T-helper 1 cell treated with Interleukin-12 subunit alpha and Interleukin-12 subunit beta and Interleukin-4 antibody, amounts not matched to agents 30 ng/mL and 1 ng/mL, for 36 hours (primary cell): ENCODE data around the gene ME3. TPM values are rescaled to one million over a fixed set of nuclear protein-coding genes. Genes with fewer than 3 reads are reported as not detected.
"Not testable (repeated sequence)": the region's sequence is repeated elsewhere in the genome, so short reads cannot be mapped to it uniquely, and the experiment has no call there.

Experiments used
- intact Hi-C: fragments of 100-400 bp; cut with micrococcal nuclease; formaldehyde crosslinking; loops from one replicate; pipeline ENCODE4 v1.15.1; 2024
- total RNA-seq: library from RNA; stranded (reverse); gene quantifications from 2 replicates; pipeline ENCODE4 v1.2.3, GENCODE V29; 2022

The ME3 gene
- total RNA-seq, 1 donor from 2014 or later: 4.9 TPM

- intact Hi-C loops: no loop called here
These were observed 46.9 kb downstream of the ME3 start for GRCh38 chr11:86625544-86625943.

DNA sequence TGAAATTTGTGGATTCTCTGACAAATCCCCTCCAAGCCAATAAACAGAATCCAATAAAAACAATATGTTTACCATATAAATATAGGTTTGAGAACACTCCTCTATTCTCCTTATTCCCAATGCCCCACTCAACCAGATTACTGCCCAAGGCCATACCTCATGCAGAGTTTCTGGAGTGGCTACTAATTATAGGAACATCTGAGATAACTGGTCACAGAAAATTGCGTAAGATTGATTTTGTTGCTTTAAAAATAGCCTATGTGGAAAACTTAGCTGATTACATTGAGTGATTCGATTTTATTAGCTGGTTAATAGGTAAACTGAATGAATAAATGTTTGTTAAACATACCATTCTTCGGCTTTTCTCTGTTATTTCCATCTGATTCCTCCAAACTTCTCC, 48.0 kb downstream of the ME3 start:
- intact Hi-C loops: no loop called here

DNA sequence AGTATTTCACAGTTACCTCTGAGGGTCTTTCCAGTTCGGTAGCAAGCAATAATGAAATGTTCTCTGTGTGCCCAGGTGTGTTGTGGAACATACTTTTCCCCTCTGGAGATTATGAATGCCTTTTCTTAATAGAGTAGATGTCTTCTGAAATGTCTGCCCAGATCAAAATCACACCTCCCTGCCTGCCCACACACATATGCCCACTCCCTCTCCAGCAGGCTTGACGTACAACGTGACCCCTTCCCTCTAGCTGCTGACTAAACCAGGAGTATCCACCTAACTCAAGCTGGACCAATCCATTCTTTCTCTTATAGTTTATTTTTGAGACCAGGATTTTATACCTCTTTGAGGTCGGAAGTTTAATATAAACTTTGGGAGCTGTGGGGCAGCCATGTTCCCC, 48.7 kb downstream of the ME3 start:
- intact Hi-C loops: no loop called here

DNA sequence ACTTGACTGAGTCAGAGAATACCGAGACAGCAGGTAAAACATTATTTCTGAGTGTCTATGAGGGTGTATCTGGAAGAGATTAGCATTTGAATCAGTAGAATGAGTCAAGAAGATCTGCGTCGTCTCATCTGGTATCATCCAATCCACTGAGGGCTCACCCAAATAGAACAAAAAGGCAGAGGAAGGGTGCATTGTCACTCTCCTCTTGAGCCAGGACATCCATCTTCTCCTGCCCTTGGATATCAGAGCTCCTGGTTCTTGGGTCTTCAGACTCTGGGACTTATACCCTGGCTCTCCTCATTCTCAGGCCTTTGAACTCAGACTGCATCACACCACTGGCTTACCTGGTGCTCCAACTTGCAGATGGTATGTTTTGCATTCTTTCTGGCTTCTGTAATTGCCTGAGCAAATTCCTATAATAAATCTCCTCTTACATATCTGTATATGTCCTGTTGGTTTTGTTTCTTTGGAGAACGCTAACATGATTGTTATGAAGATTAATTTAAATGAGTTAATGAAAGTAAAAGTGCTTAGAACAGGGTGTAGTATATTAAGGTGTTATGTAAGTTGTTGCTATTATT, 49.3 kb downstream of the ME3 start:
- intact Hi-C loops: no loop called here

- intact Hi-C loops: no loop called here
These were observed 50.6 kb downstream of the ME3 start for GRCh38 chr11:86621854-86622253.

DNA sequence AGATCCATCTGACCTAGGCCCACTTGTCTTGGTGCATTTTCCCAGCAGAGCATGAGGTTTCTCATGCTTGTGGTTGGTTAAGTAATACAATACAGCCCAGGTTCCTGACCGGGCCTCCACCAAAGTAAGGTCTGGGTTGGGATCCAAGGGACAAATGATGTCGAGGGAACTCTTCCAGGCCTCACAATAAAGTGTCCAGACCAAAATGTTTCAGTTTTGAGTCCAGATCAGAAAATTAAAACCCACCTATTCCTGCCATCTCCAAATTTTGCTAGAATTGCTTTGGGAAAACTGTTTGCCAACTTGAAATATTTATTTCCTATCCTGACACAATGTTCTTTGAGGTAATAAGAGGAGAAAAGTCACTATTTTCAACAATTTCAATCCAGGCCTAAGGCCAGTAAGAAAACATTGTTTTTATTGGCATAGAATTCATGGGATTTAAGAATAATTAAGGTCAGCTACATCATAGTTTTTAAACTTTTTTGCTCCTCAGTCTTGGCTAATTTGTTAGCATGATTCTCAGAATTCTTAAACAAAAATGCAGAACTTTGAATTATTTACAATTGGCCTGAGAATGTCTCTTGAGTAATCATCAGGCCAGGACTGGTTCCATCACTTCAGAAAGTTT, 51.4 kb downstream of the ME3 start:
- intact Hi-C loops: no loop called here

DNA sequence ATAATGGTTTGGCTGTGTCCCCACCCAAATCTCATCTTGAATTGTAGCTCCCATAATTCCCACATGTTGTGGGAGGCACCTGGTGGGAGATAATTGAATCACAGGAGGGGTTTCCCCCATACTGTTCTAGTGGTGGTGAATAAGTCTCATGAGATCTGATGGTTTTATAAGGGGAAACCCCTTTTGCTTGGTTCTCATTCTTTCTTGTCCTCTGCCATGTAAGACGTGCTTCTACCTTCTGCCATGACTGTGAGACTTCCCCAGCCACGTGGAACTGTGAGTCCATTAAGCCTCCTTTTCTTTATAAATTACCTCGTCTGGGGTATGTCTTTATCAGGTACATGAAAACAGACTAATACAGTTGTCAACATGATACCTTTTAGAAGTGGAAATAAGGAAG, 53.0 kb downstream of the ME3 start:
- intact Hi-C loops: not testable (repeated sequence)

GRCh38 chr11:86617502-86617901, 54.9 kb downstream of the ME3 start:
- intact Hi-C loops: no loop called here

DNA sequence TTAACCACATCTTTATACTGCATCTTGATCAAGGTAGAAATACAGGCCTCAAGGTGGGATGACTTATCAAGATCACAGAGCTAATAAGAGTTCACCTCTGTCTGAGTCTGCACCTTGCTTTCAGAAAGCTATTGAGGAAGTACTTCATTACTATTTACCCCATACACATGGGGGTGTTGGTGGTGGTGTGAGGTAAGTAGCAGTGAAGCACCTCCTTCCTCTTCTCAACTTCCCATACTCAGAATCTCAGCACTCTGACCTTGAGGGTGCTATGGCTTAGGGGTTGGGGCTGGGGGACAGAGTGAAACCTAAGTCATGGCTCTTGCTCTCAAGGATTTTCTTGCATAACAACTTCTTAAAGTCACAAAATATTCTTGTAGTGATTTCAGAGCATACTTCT, 56.9 kb downstream of the ME3 start:
- intact Hi-C loops: no loop called here

DNA sequence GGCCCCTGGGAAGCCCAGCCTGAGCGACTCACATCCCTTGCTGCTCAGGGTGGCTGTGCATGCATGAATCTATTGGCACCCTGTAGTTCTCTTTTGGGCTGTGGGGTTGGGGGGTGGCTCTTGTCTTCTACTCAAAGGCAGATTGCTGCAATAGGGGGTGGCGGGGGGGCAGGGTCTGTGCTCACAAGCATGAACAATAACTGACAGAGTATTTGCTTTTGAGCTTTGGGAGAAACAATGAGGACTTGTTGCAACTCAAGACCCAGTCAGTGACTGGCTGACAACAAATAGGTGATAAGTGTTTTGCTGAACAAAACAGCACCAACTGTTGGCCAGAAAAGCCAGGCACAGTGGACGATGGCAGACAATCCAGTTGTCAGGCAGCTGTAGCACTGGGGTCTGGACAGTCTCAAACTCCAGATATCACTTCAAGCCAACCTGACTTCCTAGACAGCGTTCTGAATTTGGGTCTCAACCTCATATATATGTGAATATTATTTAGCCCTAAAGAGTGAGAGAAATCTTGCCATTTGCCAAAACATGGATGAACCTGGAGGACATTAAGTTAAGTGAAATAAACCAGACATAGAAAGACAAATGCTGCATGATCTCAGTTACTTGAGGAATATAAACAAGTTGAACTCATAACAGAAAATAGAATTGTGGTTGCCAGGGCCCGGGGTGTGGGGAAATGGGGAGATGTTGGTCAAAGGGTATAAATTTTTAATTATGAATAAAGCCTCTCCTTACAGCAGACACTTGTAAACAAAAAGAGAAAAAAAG, 61.7 kb downstream of the ME3 start:
- intact Hi-C loops: no loop called here

DNA sequence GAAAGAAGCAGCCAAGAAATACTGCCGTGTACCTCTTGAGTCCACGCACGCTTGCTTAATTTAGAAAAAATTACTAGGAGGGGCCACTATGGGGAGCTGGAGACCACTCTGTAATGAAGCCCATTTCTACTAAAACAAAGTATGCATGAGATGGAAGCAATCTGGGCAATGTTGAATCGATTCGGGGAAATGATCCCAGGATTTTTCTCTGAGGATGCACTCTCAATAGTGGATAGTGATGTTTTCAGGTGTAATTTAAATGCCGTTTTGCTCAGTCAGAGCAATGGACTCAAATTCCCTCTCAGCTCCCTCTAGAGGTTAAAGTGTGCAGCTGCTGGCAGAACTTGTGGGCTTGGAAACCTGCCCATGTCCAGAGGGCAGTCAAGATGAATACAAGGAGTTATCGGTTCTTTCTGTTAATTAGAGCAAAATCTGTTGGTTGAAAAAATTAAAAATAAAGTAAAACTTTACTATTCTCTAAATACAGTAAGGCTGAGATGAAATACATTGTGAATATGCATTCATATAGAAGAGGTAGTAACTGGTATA, 64.1 kb downstream of the ME3 start:
- intact Hi-C loops: loop anchor here (1.0 to 10.0 kb wide), 7 partner anchors 15 to 1014 kb away; no protein-coding TSS in a partner anchor

DNA sequence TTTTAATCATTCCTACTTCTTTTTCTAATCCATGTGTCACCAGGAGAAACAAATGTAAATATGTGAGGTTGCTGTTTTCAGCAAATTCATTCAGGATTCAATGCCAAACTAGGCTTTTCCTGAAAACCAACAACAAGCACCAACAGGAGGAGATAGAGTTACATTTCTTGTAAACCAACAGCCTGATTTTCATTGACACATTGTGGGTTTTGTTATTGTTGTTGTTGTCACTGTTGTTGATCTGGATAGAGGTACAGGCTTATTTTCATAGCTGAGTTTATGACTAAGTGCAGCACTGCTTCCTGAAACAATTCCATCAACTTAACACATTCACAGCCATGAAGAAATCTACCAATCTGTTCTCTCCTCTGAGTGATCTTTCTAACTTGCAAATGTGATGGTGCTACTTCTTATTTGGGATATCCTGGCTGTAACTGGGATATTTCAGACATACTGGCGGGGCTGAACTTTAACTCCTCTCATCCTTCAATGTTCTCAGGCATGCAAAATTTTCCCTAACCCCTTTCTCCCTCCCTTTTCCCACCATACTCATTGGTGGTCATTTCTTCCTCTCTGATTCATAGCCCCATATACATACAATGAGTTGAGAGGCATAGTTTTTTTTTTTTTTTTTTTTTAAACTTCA, 65.5 kb downstream of the ME3 start:
- intact Hi-C loops: loop anchor here (5.0 to 10.0 kb wide), 3 partner anchors 310 to 1012 kb away; no protein-coding TSS in a partner anchor

DNA sequence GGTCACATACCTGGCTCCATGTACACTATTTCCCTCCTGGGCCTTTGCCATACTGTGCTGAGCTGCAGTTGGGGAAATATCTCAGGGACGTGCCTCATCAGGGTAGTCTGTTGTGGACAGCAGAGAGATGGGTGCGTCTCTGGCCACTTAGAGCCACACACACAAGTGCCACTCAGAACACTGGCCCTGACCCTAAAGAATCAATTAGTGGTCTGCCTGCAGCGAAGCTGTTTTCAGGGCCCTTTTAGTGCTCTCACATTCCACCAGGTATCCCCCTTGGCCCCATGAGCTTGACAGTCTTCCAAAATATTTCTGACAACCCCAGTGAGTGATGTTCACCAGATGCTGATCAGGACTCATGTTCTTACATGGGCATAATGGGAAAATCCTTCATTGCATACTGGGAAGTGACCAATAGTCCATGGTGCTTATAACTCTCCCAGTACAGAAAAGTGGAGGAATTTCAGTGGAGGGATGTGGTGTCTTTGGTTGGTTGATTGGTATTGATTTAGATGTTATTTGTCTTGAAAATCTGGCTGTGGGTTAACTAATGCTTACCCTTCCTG, 66.1 kb downstream of the ME3 start:
- intact Hi-C loops: loop anchor here (5.0 to 10.0 kb wide), 3 partner anchors 311 to 1012 kb away; no protein-coding TSS in a partner anchor

DNA sequence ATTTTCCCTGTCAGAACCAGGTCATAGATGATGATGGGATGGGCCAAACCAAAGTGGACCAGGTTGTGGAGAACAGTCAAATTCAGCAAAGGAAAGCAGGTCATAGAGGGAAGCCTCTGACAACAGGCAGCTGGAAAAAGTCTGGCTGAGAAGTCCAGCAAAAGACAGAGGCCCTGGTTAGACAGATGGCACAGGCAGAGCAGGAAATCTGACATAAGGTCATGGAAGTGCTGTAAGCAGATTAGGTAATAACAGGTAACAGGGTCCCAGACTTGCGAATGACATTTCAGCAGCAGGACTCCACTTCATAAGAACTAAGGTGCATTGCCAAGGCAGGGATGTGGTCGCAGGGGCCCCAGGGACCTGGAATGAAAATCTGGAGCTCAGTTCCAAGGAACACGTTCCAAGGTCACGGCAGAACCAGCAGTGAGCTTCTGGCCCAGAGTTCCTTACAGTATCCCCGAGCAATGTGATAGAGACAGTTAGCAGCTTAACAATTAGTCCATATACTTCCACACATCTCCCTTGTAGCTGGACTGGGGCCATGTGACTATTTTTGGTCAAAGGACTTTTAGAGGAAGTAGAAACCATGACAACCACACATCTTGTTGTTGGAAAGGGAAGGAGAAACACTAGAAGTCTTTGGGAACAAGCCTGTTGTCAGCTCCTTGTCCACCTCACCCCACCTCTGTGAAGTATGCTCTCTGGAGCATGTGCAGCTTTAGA, 75.4 kb downstream of the ME3 start:
- intact Hi-C loops: loop anchor here (10.0 kb wide), 1 partner anchor 552 kb away; no protein-coding TSS in a partner anchor

GRCh38 chr11:86595955-86596354, 76.5 kb downstream of the ME3 start:
- intact Hi-C loops: loop anchor here (10.0 kb wide), 1 partner anchor 551 kb away; no protein-coding TSS in a partner anchor

DNA sequence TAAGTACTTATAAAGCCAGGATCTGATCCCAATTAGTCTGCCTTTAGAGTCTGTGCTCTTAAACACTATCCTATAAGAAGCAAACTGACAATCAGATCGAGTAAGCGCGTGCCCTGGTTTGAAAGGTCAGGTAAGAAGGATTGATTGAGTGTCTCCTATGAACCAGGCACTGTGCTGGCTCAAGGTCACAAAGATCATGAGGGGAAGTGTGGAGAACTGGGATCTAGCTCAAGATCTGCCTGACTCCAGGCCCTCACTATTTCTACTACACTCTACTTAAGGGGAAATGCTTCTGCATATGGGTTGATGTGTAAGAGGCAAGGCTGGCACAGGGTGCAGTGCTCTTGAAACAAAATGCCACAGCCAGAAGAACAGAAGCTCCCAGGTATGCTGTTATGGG, 77.0 kb downstream of the ME3 start:
- intact Hi-C loops: loop anchor here (10.0 kb wide), 1 partner anchor 551 kb away; no protein-coding TSS in a partner anchor

GRCh38 chr11:86594746-86595145, 77.7 kb downstream of the ME3 start:
- intact Hi-C loops: loop anchor here (5.0 to 10.0 kb wide), 5 partner anchors 137 to 932 kb away; partner anchors contain the start of gene HIKESHI

DNA sequence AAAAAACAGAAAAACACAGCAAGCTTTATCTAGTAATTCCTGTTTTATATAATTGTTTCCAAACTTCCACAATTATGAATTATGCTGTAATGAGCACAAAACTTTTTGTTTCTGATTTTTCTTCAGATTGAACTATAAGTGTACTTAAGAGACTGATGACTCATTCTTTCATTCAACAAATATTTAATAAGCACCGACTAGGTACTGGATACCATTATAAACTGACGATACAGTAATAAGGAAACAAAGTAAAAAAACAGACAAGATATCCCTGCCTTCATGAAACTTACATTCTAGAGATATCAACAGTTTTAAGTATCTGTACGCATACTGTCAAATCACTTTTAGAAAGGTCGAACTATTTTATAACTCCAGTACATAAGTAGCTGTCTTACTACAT, 78.6 kb downstream of the ME3 start:
- intact Hi-C loops: loop anchor here (1.0 to 10.0 kb wide), 15 partner anchors 14 to 965 kb away; partner anchors contain the start of genes CCDC83, EED, HIKESHI and ME3

DNA sequence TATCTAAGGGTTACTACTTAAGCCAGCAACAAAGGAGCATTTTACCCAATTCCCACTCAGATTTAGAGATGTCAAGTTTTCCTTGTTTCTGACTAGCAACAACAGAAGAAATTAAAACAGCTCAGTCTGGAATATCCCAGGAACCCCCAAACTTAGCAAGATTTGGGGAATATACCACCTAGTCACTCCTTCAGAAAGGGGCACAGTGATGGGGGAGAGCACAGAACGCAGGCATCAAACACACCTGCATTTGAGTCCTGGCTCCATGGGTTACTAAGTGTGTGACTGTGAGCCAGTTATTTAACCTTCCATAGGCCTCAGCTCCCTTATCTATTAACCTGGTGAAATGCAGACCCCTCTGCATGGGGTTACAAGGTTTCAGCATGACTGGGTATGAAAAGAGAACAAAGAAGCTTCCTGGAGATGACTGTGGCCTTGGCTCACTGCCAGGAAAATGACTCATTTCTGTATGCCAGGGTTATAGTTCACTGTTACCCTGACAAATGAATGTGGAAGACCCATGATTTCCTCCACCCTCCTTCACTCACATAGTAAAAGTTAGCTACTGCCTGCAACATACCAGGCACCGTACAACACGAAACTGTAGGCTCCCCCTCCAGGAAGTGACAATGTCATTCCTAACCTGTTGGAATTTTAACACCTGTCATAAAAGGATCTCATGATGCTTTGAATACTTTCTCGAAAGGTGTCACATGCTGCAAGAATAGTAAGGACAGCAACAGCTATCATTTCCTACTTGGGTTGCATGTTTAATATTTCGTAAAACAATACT, 79.6 kb downstream of the ME3 start:
- intact Hi-C loops: loop anchor here (1.0 to 10.0 kb wide), 15 partner anchors 15 to 964 kb away; partner anchors contain the start of genes CCDC83, EED, HIKESHI and ME3
